AML-193 (cell line): ENCODE results near the gene HSD11B1.

Source experiments
- DNase-seq, 2 experiments: peaks; one replicate each; lab custom pipeline; 2025; lab: John Stamatoyannopoulos, UW

The HSD11B1 gene

GRCh38 chr1:209727286-209727685 is 22.6 kb downstream of the HSD11B1 start:
- no peak for DNase-seq

GRCh38 chr1:209727785-209728184 is 23.1 kb downstream of the HSD11B1 start:
- no peak for DNase-seq

- no peak for DNase-seq
These were observed 23.8 kb downstream of the HSD11B1 start for GRCh38 chr1:209728466-209728865.

- DNase-seq = no peak
These were observed 24.8 kb downstream of the HSD11B1 start for GRCh38 chr1:209729436-209729835.

- DNase-seq = no peak
These were observed 28.1 kb downstream of the HSD11B1 start for GRCh38 chr1:209732725-209733124.

GRCh38 chr1:209733409-209734192 is 29.0 kb downstream of the HSD11B1 start:
- no peak for DNase-seq

- no peak for DNase-seq
These were observed 32.0 kb downstream of the HSD11B1 start for GRCh38 chr1:209736490-209737117.

GRCh38 chr1:209737118-209737505 is 32.5 kb downstream of the HSD11B1 start:
- DNase-seq = no peak

- no peak for DNase-seq
These were observed 33.6 kb downstream of the HSD11B1 start for GRCh38 chr1:209738270-209738669.

GRCh38 chr1:209741193-209741592 is 36.5 kb downstream of the HSD11B1 start:
- no peak for DNase-seq

- no peak for DNase-seq
These were observed 37.2 kb downstream of the HSD11B1 start for GRCh38 chr1:209741889-209742288.

- no peak for DNase-seq
These were observed 37.9 kb downstream of the HSD11B1 start for GRCh38 chr1:209742409-209743144.

GRCh38 chr1:209743145-209743482 is 38.5 kb downstream of the HSD11B1 start:
- DNase-seq = no peak

GRCh38 chr1:209746451-209747165 is 42.0 kb downstream of the HSD11B1 start:
- DNase-seq = no peak

GRCh38 chr1:209747580-209748262 is 43.1 kb downstream of the HSD11B1 start:
- DNase-seq = no peak

GRCh38 chr1:209748620-209749019 is 44.0 kb downstream of the HSD11B1 start:
- no peak for DNase-seq

- DNase-seq = no peak
These were observed 44.6 kb downstream of the HSD11B1 start for GRCh38 chr1:209749205-209749604.

GRCh38 chr1:209749670-209750323 is 45.2 kb downstream of the HSD11B1 start:
- DNase-seq = peak; percentile 48 to 58

GRCh38 chr1:209751627-209752231 is 47.1 kb downstream of the HSD11B1 start:
- DNase-seq = no peak

GRCh38 chr1:209752890-209753289 is 48.2 kb downstream of the HSD11B1 start:
- DNase-seq = no peak

GRCh38 chr1:209755256-209755655 is 50.6 kb downstream of the HSD11B1 start:
- no peak for DNase-seq
